ENCODE data around the gene TBC1D1.

Gene TBC1D1

GRCh38 chr4:38154681-38155588 is 264.1 kb downstream of the TBC1D1 start:
- no peak for DNase-seq

GRCh38 chr4:38155589-38156294 is 264.9 kb downstream of the TBC1D1 start:
- DNase-seq, result no peak

GRCh38 chr4:38157592-38157991 is 266.7 kb downstream of the TBC1D1 start:
- DNase-seq, result no peak

GRCh38 chr4:38160487-38161207 is 269.8 kb downstream of the TBC1D1 start:
- peak; percentile 87 for DNase-seq

GRCh38 chr4:38161208-38162113 is 270.6 kb downstream of the TBC1D1 start:
- no peak for DNase-seq

GRCh38 chr4:38162240-38162784 is 271.4 kb downstream of the TBC1D1 start:
- no peak for DNase-seq

- no peak for DNase-seq
Observed at GRCh38 chr4:38163216-38164006, 272.5 kb downstream of the TBC1D1 start.

GRCh38 chr4:38164346-38164745 is 273.5 kb downstream of the TBC1D1 start:
- DNase-seq, result no peak

- no peak for DNase-seq
Observed at GRCh38 chr4:38166082-38166481, 275.2 kb downstream of the TBC1D1 start.

- DNase-seq, result no peak
Observed at GRCh38 chr4:38166768-38167167, 275.9 kb downstream of the TBC1D1 start.

GRCh38 chr4:38167973-38168372 is 277.1 kb downstream of the TBC1D1 start:
- DNase-seq, result no peak

- DNase-seq, result no peak
Observed at GRCh38 chr4:38169524-38169923, 278.6 kb downstream of the TBC1D1 start.

- no peak for DNase-seq
Observed at GRCh38 chr4:38170338-38171169, 279.7 kb downstream of the TBC1D1 start.

- DNase-seq, result no peak
Observed at GRCh38 chr4:38172078-38172477, 281.2 kb downstream of the TBC1D1 start.

GRCh38 chr4:38173935-38174518 is 283.1 kb downstream of the TBC1D1 start:
- no peak for DNase-seq

- no peak for DNase-seq
Observed at GRCh38 chr4:38174801-38175200, 283.9 kb downstream of the TBC1D1 start.

GRCh38 chr4:38176165-38176564 is 285.3 kb downstream of the TBC1D1 start:
- no peak for DNase-seq

GRCh38 chr4:38177035-38177546 is 286.2 kb downstream of the TBC1D1 start:
- DNase-seq, result no peak

- no peak for DNase-seq
Observed at GRCh38 chr4:38177641-38178391, 286.9 kb downstream of the TBC1D1 start.
